A673 (cell line): ENCODE measurements around the gene CD9. TPM values are rescaled to one million over a fixed set of nuclear protein-coding genes. Genes with fewer than 3 reads are reported as not detected.

Experiments
- BruUV-seq: library from RNA; stranded (reverse); fragments of 400-500 nt; replicated peaks from 2 replicates; lab custom pipeline; 2021; lab: Mats Ljungman, UMichigan
- CTCF ChIA-PET: fragments of 300-600 bp; sonication (Branson Sonifier 250); formaldehyde crosslinking; loops from one replicate; lab custom pipeline; 2022; ENCODE audit warnings: antibody characterized with exemption; lab: Charles Lee
- POLR2A ChIA-PET: fragments of 300-600 bp; sonication (Branson Sonifier 250); formaldehyde crosslinking; loops from one replicate; lab custom pipeline; 2022; ENCODE audit warnings: antibody characterized with exemption; ENCODE audit not compliant: low non-redundant PET; lab: Charles Lee
- DNase-seq: peaks from one replicate; pipeline ENCODE4 v3.0.0-alpha.2; 2015; ENCODE audit warnings: low spot score
- H3K27ac ChIP-seq: fragments of 200-600 bp; sonication (generic); 2 replicates; pipeline ENCODE4 v1.5.1; 2016; ENCODE audit warnings: mixed run types, low read depth, mild to moderate bottlenecking, mixed read lengths, antibody characterized with exemption, low read length; ENCODE audit not compliant: poor library complexity, severe bottlenecking
- H3K27me3 ChIP-seq: fragments of 200-600 bp; sonication (generic); replicated peaks from 2 replicates; pipeline ENCODE4 v1.6.1; 2017; ENCODE audit warnings: mixed run types, low read depth, mild to moderate bottlenecking, mixed read lengths, antibody characterized with exemption, low read length; ENCODE audit not compliant: insufficient read depth, poor library complexity
- H3K36me3 ChIP-seq: fragments of 200-600 bp; sonication (generic); 2 replicates; pipeline ENCODE4 v1.6.1; 2016; ENCODE audit warnings: mixed run types, mild to moderate bottlenecking, mixed read lengths, antibody characterized with exemption, low read length; ENCODE audit not compliant: insufficient read depth, poor library complexity, severe bottlenecking
- H3K4me1 ChIP-seq: fragments of 200-600 bp; sonication (generic); 2 replicates; pipeline ENCODE4 v1.6.1; 2017; ENCODE audit warnings: mixed run types, mild to moderate bottlenecking, mixed read lengths, antibody characterized with exemption, low read length; ENCODE audit not compliant: insufficient read depth, poor library complexity, severe bottlenecking
- H3K4me3 ChIP-seq: fragments of 200-600 bp; sonication (generic); 2 replicates; pipeline ENCODE4 v1.5.1; 2016; ENCODE audit warnings: low read depth, mixed run types, mild to moderate bottlenecking, mixed read lengths, low read length; ENCODE audit not compliant: poor library complexity, severe bottlenecking
- H3K9me3 ChIP-seq: fragments of 200-600 bp; sonication (generic); 2 replicates; pipeline ENCODE4 v1.6.1; 2016; ENCODE audit warnings: mixed run types, low read depth, mild to moderate bottlenecking, mixed read lengths, antibody characterized with exemption, low read length; ENCODE audit not compliant: poor library complexity, severe bottlenecking
- CTCF ChIP-seq: fragments of 300-800, 200-600 bp; sonication (generic); conservative IDR thresholded peaks from 2 replicates; pipeline ENCODE4 v1.5.1; 2017; ENCODE audit warnings: low read depth, mild to moderate bottlenecking, antibody characterized with exemption, low read length, moderate library complexity, mixed read lengths
- EZH2 ChIP-seq: fragments of 200-600 bp; sonication (generic); IDR thresholded peaks from 2 replicates; pipeline ENCODE4 v1.6.1; 2017; ENCODE audit warnings: borderline replicate concordance, low read depth, mild to moderate bottlenecking, mixed read lengths, antibody characterized with exemption, low read length; ENCODE audit not compliant: poor library complexity, severe bottlenecking
- intact Hi-C: fragments of 100-400 bp; cut with micrococcal nuclease; formaldehyde crosslinking; loops from one replicate; pipeline ENCODE4 v1.10.0; 2022; ENCODE audit not compliant: unreplicated experiment
- total RNA-seq: library from RNA; stranded (reverse); gene quantifications from 2 replicates; pipeline ENCODE4 v1.2.3, GENCODE V29; 2021

CD9 gene
- total RNA-seq, 1 experiment from 2014 or later = 2.8 TPM

- intact Hi-C loops = no loop called here
- ChIA-PET CTCF (no interaction called here), POLR2A (no interaction called here)
- Histone ChIP-seq H3K36me3 (no peaks in the 10 kb centered on the region), H3K27me3 (no peaks in the 10 kb centered on the region), H3K27ac (no peak overlapping the region), H3K4me3 (no peak overlapping the region), H3K4me1 (no peaks in the 10 kb centered on the region), H3K9me3 (no peaks in the 10 kb centered on the region)
- TF ChIP-seq CTCF = no peak
- TF ChIP-seq EZH2 = no peak
- DNase-seq = no peak
- BruUV-seq = no TSS peak
These were observed 66.4 kb downstream of the CD9 start for GRCh38 chr12:6266541-6266966.

- ChIA-PET CTCF (no interaction called here), POLR2A (no interaction called here)
- TF ChIP-seq CTCF (no peak), EZH2 (no peak)
- intact Hi-C loops = no loop called here
- H3K4me3 ChIP-seq = no peak overlapping the region
- H3K36me3 ChIP-seq = no peaks in the 10 kb centered on the region
- BruUV-seq = no TSS peak
- H3K27me3 ChIP-seq = no peaks in the 10 kb centered on the region
- H3K4me1 ChIP-seq = no peaks in the 10 kb centered on the region
- DNase-seq = no peak
- H3K27ac ChIP-seq = no peak overlapping the region
- no peaks in the 10 kb centered on the region for H3K9me3 ChIP-seq
These were observed 66.9 kb downstream of the CD9 start for GRCh38 chr12:6266971-6267721.

- no peak for DNase-seq
- Histone ChIP-seq H3K27me3 (no peaks in the 10 kb centered on the region), H3K9me3 (no peaks in the 10 kb centered on the region), H3K4me1 (no peaks in the 10 kb centered on the region), H3K36me3 (no peaks in the 10 kb centered on the region), H3K27ac (no peak overlapping the region), H3K4me3 (no peak overlapping the region)
- no TSS peak for BruUV-seq
- POLR2A ChIA-PET = no interaction called here
- intact Hi-C loops = no loop called here
- no peak for TF ChIP-seq EZH2
- TF ChIP-seq CTCF = no peak
- CTCF ChIA-PET = no interaction called here
These were observed 68.4 kb downstream of the CD9 start for GRCh38 chr12:6268484-6269157.
